CD4-positive, alpha-beta T cell treated with Interferon gamma for 1 hour (primary cell): ENCODE results near the gene POU2AF3.

ENCODE experiments used
- DNase-seq: peaks from one replicate; pipeline ENCODE4 v3.0.0-alpha.2; 2020

The POU2AF3 gene

DNA sequence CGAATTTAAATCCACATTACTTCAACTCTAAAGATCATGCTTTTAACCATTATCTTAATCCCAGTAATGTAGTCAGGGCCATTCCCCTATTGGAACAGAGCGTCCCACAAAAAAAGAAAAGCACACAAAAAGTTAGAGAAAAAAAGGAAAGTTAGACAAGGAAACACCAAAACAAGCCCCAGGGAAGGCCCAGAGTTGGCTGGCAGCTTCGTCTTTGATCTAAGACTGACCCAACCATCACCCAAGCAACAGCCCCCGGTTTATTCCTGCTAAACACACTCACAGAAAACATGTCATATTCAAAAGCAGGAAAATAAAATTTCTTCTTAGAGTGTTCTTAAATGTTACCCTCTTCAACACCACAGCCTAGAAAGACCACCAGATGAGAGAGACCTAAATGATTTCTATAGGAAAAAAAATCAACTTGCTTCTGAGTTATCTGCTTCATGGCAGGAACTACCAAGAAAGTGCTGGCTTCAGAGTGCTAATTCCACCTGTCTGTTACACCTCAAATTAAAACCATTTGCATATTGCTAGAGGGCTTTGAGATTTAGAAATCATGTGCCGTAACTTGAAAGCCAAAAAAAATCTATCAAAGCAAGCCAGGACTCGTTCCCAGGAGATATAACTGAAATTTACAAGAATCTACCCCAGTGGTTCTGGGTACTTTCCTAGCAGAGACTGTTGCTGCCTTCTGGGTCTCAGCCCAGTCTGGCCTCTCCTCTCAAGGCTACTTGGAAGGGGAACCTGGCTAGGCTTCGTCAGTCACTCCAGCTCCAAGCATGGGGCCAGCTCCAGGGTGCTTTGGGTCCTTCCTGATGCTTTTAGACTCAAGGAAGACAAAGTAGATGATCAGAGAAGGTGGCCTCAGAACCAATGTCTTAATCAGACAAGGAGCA is 31.2 kb downstream of the POU2AF3 start:
- DNase-seq, result no peak

GRCh38 chr11:111330234-111330893 is 32.0 kb downstream of the POU2AF3 start:
- DNase-seq, result no peak

DNA sequence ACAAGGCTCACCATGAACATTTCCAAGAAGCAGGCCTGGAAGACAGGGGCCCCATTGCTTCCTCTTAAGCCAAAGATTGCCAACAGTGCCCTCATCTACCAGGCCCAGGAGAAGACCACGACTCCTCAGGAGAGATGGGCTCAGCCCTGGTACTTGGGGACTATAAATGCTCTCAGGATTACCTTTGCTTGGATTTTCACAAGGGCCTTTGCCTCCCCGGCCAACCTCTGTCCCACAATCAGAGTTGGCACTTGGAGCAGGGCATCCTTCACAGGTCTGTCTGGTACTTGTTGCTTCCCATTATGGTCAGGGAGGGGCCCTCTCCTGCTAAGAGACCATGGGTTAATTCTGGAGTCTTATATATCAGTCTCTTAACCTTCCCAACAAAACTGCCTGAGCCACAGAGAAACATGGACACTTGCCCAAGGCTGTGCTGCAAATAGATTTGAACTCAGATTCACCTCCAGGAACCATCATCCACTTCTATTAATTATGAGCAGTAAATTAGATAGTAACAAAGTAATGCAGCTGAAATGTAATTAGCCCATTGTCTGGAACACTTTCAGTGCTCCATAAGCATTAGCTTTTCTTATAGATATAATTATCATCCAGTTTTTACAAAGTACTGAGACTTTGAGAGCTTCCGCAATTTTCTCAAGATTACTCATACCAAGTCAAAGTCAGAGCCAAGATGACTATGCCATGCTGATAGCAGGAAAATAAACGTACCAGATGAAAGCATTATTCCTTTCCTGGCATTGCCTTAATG is 33.5 kb downstream of the POU2AF3 start:
- no peak for DNase-seq

GRCh38 chr11:111334532-111335502 is 36.5 kb downstream of the POU2AF3 start:
- no peak for DNase-seq

DNA sequence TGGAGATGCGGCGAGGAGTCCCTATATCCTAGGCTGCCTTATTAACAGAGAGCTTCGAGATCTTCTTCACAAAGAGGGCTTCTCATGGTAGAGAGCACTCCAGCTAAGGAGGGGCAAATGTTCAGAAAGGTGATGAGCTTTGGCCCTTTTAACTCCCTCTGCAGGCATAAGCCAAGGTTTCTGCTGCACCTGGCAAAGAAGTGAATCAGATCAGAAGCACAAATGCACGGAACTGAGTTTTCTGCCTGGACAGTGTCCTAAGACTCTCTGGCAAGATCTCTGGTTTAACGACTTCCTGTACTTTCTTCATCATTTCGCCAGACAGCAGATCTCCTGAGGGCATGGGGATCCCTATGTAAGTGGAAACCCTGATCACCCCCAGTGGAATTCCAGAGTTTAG is 37.2 kb downstream of the POU2AF3 start:
- no peak for DNase-seq

DNA sequence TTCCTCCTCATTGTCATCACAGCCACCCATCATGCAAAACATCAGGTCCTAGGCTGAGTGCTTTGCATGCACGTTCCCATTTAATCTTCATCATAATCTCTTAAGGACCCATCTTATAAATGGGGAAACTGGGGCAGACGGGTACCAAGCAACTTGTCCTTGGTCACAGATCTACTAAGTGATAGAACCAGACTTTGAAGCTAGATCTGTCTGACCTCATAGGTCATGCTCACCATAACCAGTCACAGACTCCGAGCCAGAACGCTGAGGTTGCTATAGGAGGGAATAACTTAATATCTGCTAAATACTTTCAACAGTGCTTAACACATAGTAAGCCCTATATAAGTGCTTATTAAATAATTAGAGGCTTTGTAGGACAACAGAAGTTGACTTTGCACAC is 37.7 kb downstream of the POU2AF3 start:
- DNase-seq, result no peak

DNA sequence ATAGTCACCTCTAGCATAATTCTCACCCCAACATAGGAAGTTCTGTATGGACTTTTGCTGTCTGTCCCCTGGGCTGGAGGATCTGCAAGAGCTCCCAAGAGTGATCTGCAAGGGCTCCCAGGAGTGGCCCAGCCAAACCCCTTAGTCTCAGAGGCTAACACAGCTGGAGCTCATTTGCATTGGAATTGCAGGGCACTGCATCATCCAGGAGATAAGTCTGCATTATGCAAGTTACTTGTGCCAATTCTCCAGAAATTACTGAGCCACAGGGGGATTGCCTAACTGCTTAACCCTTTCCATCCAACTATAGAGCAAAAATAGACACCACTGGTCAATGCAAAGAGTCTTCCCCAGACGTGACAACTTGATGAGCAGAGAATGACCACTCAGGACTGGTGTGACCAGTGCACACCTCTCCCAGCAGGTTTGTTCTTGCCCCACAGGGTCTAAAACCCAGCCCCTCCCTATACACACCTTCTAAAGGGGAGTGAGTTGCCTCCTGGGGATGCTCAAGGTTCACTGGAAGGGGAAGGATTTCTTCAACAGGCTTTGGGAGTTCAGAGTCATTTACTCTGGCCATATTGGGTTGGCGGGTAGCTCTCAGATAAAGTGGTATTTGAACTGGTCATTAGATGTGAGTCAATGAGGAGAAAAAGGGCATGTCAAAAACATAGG is 38.4 kb downstream of the POU2AF3 start:
- DNase-seq, result no peak

- no peak for DNase-seq
Measured at GRCh38 chr11:111339758-111340388, 41.5 kb downstream of the POU2AF3 start.

DNA sequence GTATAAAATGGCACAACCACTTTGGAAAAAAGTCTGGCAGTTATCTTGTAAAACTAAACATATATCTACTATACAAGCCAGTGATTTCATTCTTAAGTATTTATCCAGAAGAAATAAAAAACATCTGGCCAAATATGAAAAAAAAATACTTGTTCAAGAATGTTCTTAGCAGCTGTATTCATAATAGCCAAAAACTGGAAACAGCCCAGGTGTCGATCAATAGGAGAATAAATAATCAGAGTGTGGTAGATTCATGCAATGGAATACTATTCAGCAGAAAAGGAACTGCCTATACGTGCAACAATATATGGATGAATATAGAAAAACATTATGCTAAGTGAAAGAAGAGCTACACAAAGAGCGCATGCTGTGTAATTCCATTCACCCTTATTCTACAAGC is 44.0 kb downstream of the POU2AF3 start:
- DNase-seq, result no peak

- DNase-seq, result no peak
Measured at GRCh38 chr11:111344032-111344431, 45.7 kb downstream of the POU2AF3 start.

GRCh38 chr11:111347002-111347722 is 48.8 kb downstream of the POU2AF3 start:
- DNase-seq, result no peak

GRCh38 chr11:111347723-111348115 is 49.4 kb downstream of the POU2AF3 start:
- DNase-seq, result no peak

DNA sequence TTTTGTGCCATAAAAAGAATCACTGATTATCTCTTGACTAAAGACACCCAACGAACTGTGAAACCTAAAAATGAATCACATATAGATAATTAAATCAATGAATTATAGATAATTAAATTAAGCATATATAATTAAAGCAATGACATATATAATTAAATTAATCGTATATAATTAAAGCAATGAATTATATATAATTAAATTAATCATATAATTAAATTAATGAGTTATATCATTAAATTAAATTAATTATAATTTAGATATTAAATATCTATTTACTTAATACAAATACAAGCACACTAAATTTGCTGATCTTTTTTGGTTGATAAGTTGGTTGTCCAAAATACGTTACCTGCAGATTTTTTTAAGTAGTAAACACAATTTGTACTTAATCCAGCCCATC is 49.8 kb downstream of the POU2AF3 start:
- DNase-seq, result no peak

GRCh38 chr11:111349191-111349695 is 50.9 kb downstream of the POU2AF3 start:
- DNase-seq, result no peak

GRCh38 chr11:111350811-111351210 is 52.5 kb downstream of the POU2AF3 start:
- DNase-seq, result no peak

- DNase-seq, result no peak
Measured at GRCh38 chr11:111351374-111352055, 53.2 kb downstream of the POU2AF3 start.

DNA sequence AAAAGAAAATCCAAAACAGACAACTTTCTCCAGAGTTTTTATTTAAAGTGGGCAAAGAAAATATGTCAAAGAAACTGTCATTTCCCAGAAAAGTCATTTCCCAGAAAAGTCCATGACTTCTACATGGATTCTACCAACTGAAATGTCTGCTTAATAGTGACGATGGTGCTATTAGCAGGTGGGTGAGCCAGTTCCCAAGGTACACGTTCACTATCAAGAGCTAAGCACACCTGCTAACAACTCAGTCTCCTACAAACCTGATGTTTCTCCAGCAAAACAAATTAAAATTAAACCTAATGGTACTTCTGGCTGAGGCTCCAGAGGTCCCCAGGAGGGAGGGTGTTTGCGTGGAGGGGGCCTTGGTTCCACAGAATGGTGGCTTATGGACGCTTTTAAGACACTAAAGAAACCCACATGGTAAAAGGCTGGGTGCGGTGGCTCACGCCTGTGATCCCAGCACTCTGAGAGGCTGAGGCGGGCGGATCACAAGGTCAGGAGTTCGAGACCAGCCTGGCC is 53.9 kb downstream of the POU2AF3 start:
- DNase-seq, result no peak

DNA sequence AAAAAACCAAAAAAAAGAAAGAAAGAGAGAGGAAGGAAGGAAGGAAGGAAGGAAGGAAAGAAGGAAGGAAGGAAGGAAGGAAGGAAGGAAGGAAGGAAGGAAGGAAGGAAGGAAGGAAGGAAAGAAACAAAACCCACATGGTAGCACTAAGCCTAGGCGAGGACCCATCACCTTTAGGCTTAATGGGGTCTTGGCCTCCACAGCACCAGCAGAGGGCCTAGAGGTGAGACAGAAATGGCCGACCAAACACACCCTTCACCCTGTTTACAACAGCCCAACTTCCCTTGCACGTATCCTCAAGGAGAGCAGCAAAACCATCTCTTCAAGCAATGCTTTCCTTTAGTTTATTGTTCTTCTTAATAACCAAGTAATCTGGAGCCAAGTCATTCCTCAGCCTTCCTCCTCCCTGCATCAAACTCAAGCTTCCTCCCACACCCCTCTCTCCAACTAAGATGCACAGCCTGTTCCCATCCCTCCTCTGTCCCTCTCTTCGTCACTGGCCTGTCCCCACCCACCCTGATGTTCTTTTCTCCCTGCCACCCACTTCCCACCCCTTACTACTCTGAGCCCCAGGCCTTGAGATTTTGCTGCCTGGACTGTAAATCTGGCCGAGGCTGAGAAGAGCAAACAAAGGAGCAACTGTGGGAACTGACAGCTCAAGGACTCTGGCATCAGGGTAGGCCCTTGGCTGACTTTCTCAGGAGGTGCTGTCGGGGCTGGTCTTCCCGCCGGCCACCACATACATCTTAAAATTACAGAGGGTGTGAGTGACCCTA is 54.8 kb downstream of the POU2AF3 start:
- DNase-seq, result no peak
